HepG2 (cell line): ENCODE results near the gene WDHD1. TPM values are rescaled to one million over a fixed set of nuclear protein-coding genes. Genes with fewer than 3 reads are reported as not detected.

Experiments used
- CCAR2 ChIP-seq: fragments of 200-400 bp; formaldehyde crosslinking; optimal IDR thresholded peaks from 2 replicates; pipeline ENCODE3; 2018; ENCODE audit warnings: low read depth, mild to moderate bottlenecking, low read length, moderate library complexity
- DNMT1 ChIP-seq: sonication (generic); formaldehyde crosslinking; IDR thresholded peaks from 2 replicates; pipeline ENCODE4 v1.5.1; 2020; ENCODE audit warnings: mild to moderate bottlenecking, missing genetic modification reagents
- HES4 ChIP-seq: sonication (generic); formaldehyde crosslinking; IDR thresholded peaks from 2 replicates; pipeline ENCODE4 v1.9.0; 2021; ENCODE audit warnings: mild to moderate bottlenecking, missing genetic modification reagents, borderline replicate concordance
- HMG20B ChIP-seq: conservative IDR thresholded peaks from 2 replicates; pipeline ENCODE4 v1.6.1; 2016; ENCODE audit warnings: missing genetic modification reagents, missing compliant biosample characterization
- JDP2 ChIP-seq: sonication (generic); formaldehyde crosslinking; IDR thresholded peaks from 2 replicates; pipeline ENCODE4 v1.8.1; 2022; ENCODE audit warnings: missing genetic modification reagents, borderline replicate concordance
- KDM1A ChIP-seq: IDR thresholded peaks from 2 replicates; pipeline ENCODE4 v1.6.1; 2016; ENCODE audit warnings: missing compliant biosample characterization
- NFE2L2 ChIP-seq: fragments of 150-350 bp; IDR thresholded peaks from 2 replicates; pipeline ENCODE4 v1.6.1; 2014; ENCODE audit warnings: low read length
- NFYC ChIP-seq: IDR thresholded peaks from 2 replicates; pipeline ENCODE4 v1.6.1; 2016; ENCODE audit warnings: missing genetic modification reagents, missing compliant biosample characterization
- POGZ ChIP-seq: sonication (generic); formaldehyde crosslinking; IDR thresholded peaks from 2 replicates; pipeline ENCODE4 v1.4.0; 2020; ENCODE audit warnings: mild to moderate bottlenecking, missing genetic modification reagents
- RCOR2 ChIP-seq: IDR thresholded peaks from 2 replicates; pipeline ENCODE4 v1.6.1; 2016; ENCODE audit warnings: missing biosample characterization, missing genetic modification reagents
- SP5 ChIP-seq: IDR thresholded peaks from 2 replicates; pipeline ENCODE4 v1.6.1; 2016; ENCODE audit warnings: low read depth, borderline replicate concordance
- ZC3H4 ChIP-seq: sonication (generic); formaldehyde crosslinking; IDR thresholded peaks from 2 replicates; pipeline ENCODE4 v1.4.0; 2020; ENCODE audit warnings: missing genetic modification reagents, borderline replicate concordance
- ZFP90 ChIP-seq: sonication (generic); formaldehyde crosslinking; IDR thresholded peaks from 2 replicates; pipeline ENCODE4 v1.8.0; 2022; ENCODE audit warnings: missing genetic modification reagents, mild to moderate bottlenecking, inconsistent platforms, borderline replicate concordance
- ZNF549 ChIP-seq: sonication (generic); formaldehyde crosslinking; IDR thresholded peaks from 2 replicates; pipeline ENCODE4 v1.5.0; 2020; ENCODE audit warnings: missing genetic modification reagents
- ZNF780A ChIP-seq: sonication (generic); formaldehyde crosslinking; IDR thresholded peaks from 2 replicates; pipeline ENCODE4 v1.8.0; 2022; ENCODE audit warnings: mild to moderate bottlenecking, missing genetic modification reagents, moderate library complexity
- ZNF878 ChIP-seq: sonication (generic); formaldehyde crosslinking; IDR thresholded peaks from 2 replicates; pipeline ENCODE4 v1.8.1; 2023; ENCODE audit warnings: mild to moderate bottlenecking, missing genetic modification reagents, moderate library complexity
- polyA plus RNA-seq, 8 experiments: library from polyadenylated mRNA; depleted of rRNA in 3 of 8; stranded (reverse) in 7 of 8; unstranded in 1 of 8; fragments of >200 nt; fragmentation: Illumina TruSeq in 4 of 8; extraction: Trizol in 4 of 8; gene quantifications; 2 replicates each; pipeline versions ENCODE4 v1.2.1 to v1.2.3, GENCODE V29; 2011 to 2016; ENCODE audit warnings: low read depth in 4 of 8, missing spikeins in 1 of 8, mixed read lengths in 1 of 8; ENCODE audit not compliant: insufficient read depth in 1 of 8
- total RNA-seq, 5 experiments: library from RNA; depleted of rRNA; stranded (reverse); fragments of >200 nt; fragmentation: Illumina TruSeq; extraction: Trizol; gene quantifications; 2 replicates each; pipeline ENCODE4 v1.2.3, GENCODE V29; 2016; ENCODE audit warnings: low read depth in 1 of 5
- TF ChIP-seq, protein P1 (sequence below): sonication (generic); formaldehyde crosslinking; IDR thresholded peaks from 2 replicates; pipeline ENCODE4 v1.4.0; 2020; ENCODE audit warnings: mild to moderate bottlenecking, missing genetic modification reagents
- TF ChIP-seq, protein P2 (sequence below): sonication (generic); formaldehyde crosslinking; IDR thresholded peaks from 2 replicates; pipeline ENCODE4 v1.9.0; 2021; ENCODE audit warnings: missing genetic modification reagents, borderline replicate concordance
- TF ChIP-seq, protein P3 (sequence below): sonication (generic); formaldehyde crosslinking; IDR thresholded peaks from 2 replicates; pipeline ENCODE4 v1.5.0; 2020; ENCODE audit warnings: missing genetic modification reagents
- TF ChIP-seq, protein P4 (sequence below): sonication (generic); formaldehyde crosslinking; IDR thresholded peaks from 2 replicates; pipeline ENCODE4 v1.8.1; 2023; ENCODE audit warnings: missing genetic modification reagents, inconsistent platforms, borderline replicate concordance

WDHD1 gene
- total and polyA plus RNA-seq, 2 of the 13 experiments (the other 11 are each of a cell fraction or from before 2014, with no cell fraction given): 5.5 to 27.5 TPM

DNA sequence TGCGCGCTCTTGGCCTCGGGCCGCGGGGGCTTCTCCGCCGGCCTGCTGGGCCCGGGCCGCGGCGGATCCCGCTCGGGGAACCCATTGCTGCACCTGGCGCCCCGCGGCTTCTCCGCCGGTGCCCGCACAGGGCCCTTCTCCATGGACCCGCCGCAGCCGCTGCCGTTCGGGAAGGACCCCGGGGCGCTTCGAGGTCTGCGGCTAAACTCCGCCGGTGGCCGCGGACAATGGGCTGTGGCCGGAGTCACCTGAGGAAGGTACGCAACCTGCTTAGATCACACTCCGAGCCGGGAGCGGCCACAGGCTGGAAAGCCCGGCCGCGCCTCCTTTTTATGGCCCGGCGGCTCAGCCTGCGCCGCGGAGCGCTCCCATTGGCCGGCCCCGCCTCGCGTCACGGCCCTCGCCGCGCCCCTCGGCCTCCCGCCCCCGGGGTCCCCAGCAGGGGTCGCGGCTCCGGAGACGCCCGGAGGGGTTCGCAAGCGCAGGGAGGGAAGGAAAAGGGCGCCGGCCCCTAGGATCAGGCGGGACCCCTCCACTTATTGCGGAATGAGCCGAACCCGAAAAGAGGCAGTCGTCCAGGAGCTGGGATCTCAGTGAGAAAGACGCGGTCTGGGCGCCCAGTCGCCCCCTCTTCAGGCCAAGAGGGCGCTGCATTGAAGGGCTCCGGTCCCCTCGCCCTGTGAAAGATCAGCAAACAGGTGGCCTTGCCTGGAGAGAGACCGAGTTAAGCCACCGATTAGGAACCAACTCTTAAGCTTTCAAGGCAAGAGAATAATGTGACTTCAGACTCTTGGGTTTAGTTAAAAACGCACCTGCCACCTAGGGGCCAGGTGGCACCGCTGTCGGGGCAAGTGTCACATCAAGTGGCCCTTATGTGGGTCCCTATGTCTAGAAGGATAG lies 124.1 kb downstream of the WDHD1 start, which contains the start of gene GCH1 (continued):
- TF ChIP-seq, protein P1, sequence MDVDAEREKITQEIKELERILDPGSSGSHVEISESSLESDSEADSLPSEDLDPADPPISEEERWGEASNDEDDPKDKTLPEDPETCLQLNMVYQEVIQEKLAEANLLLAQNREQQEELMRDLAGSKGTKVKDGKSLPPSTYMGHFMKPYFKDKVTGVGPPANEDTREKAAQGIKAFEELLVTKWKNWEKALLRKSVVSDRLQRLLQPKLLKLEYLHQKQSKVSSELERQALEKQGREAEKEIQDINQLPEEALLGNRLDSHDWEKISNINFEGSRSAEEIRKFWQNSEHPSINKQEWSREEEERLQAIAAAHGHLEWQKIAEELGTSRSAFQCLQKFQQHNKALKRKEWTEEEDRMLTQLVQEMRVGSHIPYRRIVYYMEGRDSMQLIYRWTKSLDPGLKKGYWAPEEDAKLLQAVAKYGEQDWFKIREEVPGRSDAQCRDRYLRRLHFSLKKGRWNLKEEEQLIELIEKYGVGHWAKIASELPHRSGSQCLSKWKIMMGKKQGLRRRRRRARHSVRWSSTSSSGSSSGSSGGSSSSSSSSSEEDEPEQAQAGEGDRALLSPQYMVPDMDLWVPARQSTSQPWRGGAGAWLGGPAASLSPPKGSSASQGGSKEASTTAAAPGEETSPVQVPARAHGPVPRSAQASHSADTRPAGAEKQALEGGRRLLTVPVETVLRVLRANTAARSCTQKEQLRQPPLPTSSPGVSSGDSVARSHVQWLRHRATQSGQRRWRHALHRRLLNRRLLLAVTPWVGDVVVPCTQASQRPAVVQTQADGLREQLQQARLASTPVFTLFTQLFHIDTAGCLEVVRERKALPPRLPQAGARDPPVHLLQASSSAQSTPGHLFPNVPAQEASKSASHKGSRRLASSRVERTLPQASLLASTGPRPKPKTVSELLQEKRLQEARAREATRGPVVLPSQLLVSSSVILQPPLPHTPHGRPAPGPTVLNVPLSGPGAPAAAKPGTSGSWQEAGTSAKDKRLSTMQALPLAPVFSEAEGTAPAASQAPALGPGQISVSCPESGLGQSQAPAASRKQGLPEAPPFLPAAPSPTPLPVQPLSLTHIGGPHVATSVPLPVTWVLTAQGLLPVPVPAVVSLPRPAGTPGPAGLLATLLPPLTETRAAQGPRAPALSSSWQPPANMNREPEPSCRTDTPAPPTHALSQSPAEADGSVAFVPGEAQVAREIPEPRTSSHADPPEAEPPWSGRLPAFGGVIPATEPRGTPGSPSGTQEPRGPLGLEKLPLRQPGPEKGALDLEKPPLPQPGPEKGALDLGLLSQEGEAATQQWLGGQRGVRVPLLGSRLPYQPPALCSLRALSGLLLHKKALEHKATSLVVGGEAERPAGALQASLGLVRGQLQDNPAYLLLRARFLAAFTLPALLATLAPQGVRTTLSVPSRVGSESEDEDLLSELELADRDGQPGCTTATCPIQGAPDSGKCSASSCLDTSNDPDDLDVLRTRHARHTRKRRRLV (CRISPR knock-in tag): no peak
- TF ChIP-seq NFYC (CRISPR knock-in tag) (peak; percentile 71), HES4 (CRISPR knock-in tag) (peak; percentile 93), HMG20B (CRISPR knock-in tag) (no peak), POGZ (CRISPR knock-in tag) (0 out of 2 replicates have a peak, but pooled peaks have one; percentile 10), JDP2 (CRISPR knock-in tag) (no peak), ZNF780A (CRISPR knock-in tag) (no peak), NFE2L2 (no peak), KDM1A (no peak), ZC3H4 (no peak), SP5 (CRISPR knock-in tag) (no peak), DNMT1 (CRISPR knock-in tag) (peak; percentile 79), ZNF549 (no peak), CCAR2 (no peak), ZNF878 (no peak), ZFP90 (CRISPR knock-in tag) (no peak), RCOR2 (CRISPR knock-in tag) (no peak)
- TF ChIP-seq, protein P2, sequence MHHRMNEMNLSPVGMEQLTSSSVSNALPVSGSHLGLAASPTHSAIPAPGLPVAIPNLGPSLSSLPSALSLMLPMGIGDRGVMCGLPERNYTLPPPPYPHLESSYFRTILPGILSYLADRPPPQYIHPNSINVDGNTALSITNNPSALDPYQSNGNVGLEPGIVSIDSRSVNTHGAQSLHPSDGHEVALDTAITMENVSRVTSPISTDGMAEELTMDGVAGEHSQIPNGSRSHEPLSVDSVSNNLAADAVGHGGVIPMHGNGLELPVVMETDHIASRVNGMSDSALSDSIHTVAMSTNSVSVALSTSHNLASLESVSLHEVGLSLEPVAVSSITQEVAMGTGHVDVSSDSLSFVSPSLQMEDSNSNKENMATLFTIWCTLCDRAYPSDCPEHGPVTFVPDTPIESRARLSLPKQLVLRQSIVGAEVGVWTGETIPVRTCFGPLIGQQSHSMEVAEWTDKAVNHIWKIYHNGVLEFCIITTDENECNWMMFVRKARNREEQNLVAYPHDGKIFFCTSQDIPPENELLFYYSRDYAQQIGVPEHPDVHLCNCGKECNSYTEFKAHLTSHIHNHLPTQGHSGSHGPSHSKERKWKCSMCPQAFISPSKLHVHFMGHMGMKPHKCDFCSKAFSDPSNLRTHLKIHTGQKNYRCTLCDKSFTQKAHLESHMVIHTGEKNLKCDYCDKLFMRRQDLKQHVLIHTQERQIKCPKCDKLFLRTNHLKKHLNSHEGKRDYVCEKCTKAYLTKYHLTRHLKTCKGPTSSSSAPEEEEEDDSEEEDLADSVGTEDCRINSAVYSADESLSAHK (CRISPR knock-in tag): 0 out of 2 replicates have a peak, but pooled peaks have one; percentile 9
- TF ChIP-seq, protein P3, sequence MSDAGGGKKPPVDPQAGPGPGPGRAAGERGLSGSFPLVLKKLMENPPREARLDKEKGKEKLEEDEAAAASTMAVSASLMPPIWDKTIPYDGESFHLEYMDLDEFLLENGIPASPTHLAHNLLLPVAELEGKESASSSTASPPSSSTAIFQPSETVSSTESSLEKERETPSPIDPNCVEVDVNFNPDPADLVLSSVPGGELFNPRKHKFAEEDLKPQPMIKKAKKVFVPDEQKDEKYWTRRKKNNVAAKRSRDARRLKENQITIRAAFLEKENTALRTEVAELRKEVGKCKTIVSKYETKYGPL: 0 out of 2 replicates have a peak, but pooled peaks have one; percentile 5
- TF ChIP-seq, protein P4, sequence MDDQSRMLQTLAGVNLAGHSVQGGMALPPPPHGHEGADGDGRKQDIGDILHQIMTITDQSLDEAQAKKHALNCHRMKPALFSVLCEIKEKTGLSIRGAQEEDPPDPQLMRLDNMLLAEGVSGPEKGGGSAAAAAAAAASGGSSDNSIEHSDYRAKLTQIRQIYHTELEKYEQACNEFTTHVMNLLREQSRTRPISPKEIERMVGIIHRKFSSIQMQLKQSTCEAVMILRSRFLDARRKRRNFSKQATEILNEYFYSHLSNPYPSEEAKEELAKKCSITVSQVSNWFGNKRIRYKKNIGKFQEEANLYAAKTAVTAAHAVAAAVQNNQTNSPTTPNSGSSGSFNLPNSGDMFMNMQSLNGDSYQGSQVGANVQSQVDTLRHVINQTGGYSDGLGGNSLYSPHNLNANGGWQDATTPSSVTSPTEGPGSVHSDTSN (CRISPR knock-in tag): 0 out of 2 replicates have a peak, but pooled peaks have one; percentile 43
